Right atrium auricular region (tissue), 2 donors: ENCODE results near the gene RANBP2. TPM values are rescaled to one million over a fixed set of nuclear protein-coding genes. Genes with fewer than 3 reads are reported as not detected.

Source experiments
- DNase-seq: peaks from one replicate; pipeline ENCODE4 v3.0.0-alpha.2; 2019; ENCODE audit warnings: low spot score
- H3K27ac ChIP-seq, 2 donors: fragments of 200-600 bp; sonication (generic); 1 replicate in 1 of 2; 2 replicates in 1 of 2; pipeline ENCODE4 v1.5.1; 2016 to 2019
- H3K27me3 ChIP-seq, 2 donors: fragments of 200-600 bp; sonication (generic); one replicate each; pipeline versions ENCODE4 v1.5.1 to v1.6.0; 2017 to 2019
- H3K36me3 ChIP-seq: fragments of 200-600 bp; sonication (generic); one replicate; pipeline ENCODE4 v1.5.1; 2016
- H3K4me1 ChIP-seq, 2 donors: fragments of 200-600 bp; sonication (generic); one replicate each; pipeline versions ENCODE4 v1.5.1 to v1.6.0; 2017 to 2019
- H3K4me3 ChIP-seq, 2 donors: fragments of 200-600 bp; sonication (generic); 1 replicate in 1 of 2; 2 replicates in 1 of 2; pipeline ENCODE4 v1.5.1; 2017 to 2019; ENCODE audit warnings: mild to moderate bottlenecking in 1 of 2, moderate library complexity in 1 of 2
- H3K9me3 ChIP-seq, 2 donors: fragments of 200-600 bp; sonication (generic); one replicate each; pipeline ENCODE4 v1.5.1; 2019
- total RNA-seq, 2 donors: library from RNA; depleted of rRNA; stranded (reverse); fragments of >200 nt; gene quantifications; one replicate each; pipeline ENCODE4 v1.1.0, GENCODE V29; 2016
- TF ChIP-seq, protein P1 (sequence below), 2 donors: fragments of 200-600 bp; sonication (generic); IDR thresholded peaks; one replicate each; pipeline ENCODE4 v1.5.1; 2019; ENCODE audit warnings: antibody characterized with exemption in 2 of 2

RANBP2 gene
- total RNA-seq, 2 donors from 2014 or later, result 45.8 to 52.4 TPM

DNA sequence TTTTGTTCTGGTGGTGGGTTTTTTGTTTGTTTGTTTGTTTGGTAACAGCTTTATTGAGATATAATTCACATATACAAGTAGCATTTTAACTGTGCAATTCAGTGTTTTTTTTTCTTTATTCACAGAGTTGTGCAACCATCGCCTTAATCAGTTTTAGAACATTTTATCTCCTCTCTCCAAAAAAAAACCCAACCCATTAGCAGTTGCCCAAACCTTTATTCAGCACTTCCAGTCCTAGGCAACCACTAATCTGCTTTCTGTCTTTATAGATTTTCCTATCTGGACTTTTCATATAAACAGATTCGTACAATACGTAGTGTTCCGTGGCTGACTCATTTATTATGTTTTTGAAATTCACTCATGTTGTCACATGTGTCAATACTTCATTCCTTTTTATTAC lies 106.0 kb downstream of the RANBP2 start:
- TF ChIP-seq, protein P1, sequence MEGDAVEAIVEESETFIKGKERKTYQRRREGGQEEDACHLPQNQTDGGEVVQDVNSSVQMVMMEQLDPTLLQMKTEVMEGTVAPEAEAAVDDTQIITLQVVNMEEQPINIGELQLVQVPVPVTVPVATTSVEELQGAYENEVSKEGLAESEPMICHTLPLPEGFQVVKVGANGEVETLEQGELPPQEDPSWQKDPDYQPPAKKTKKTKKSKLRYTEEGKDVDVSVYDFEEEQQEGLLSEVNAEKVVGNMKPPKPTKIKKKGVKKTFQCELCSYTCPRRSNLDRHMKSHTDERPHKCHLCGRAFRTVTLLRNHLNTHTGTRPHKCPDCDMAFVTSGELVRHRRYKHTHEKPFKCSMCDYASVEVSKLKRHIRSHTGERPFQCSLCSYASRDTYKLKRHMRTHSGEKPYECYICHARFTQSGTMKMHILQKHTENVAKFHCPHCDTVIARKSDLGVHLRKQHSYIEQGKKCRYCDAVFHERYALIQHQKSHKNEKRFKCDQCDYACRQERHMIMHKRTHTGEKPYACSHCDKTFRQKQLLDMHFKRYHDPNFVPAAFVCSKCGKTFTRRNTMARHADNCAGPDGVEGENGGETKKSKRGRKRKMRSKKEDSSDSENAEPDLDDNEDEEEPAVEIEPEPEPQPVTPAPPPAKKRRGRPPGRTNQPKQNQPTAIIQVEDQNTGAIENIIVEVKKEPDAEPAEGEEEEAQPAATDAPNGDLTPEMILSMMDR (IDR thresholded peaks at IDR 0.05), result no peak
- peaks cover 0 to under 1% of the 10 kb centered on the region in 2 donors for H3K9me3 ChIP-seq
- no peak for DNase-seq
- no peaks in the 10 kb centered on the region for H3K27me3 ChIP-seq
- H3K4me1 ChIP-seq, result peaks cover 0 to 5% of the 10 kb centered on the region in 2 donors
- H3K36me3 ChIP-seq, result no peaks in the 10 kb centered on the region
- no peak overlapping the region for H3K4me3 ChIP-seq
- no peak overlapping the region for H3K27ac ChIP-seq

DNA sequence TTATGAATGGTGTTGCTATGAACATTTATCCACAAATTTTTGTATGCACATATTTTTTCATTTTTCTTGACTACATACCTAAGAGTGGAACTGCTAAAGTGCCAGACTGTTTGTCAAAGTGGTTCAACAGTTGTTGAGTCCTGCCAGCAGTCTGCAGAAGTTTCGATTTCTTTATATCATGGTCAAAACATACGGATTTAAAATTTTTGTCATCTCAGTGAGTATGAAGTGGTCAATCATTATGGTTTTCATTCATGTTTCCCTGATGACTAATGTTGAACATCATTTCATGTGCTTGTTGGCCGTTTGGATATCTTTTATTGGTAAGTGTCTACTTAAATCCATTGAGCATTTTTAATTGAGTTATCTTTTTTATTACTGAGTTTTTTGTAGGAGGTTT lies 106.5 kb downstream of the RANBP2 start:
- Histone ChIP-seq H3K27me3 (no peaks in the 10 kb centered on the region), H3K9me3 (no peaks in the 10 kb centered on the region)
- DNase-seq, result no peak

DNA sequence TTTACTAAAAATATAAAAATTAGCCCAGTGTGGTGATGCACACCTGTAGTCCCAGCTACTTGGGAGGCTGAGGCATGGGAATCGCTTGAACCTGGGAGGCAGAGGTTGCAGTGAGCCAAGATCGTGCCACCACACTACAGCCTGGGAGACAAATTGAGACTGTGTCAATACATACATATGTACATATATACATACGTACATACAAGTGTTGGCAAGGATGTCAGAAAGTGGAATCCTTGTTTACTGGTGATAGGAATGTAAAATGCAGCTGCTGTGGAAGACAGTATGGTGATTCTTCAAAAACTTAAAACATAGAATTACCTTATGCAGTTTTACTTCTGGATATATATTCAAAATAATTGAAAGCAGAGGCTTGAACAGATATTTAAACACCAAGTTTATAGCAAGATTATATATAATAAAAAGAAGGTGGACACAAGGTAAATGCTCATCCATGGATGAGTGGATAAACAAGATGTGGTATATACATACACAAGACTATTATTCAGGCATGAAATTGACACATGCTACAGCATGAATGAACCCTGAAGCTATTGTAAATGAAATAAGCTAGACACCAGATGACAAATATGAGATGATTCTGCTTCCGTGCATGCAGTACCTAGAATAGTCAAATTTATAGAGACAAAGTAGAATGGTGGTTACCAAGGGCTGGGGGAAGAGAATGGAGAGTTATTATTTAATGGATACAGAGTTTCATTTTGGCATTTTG lies 110.5 kb downstream of the RANBP2 start:
- H3K9me3 ChIP-seq, result no peaks in the 10 kb centered on the region
- no peak overlapping the region for H3K4me3 ChIP-seq
- no peaks in the 10 kb centered on the region for H3K36me3 ChIP-seq
- no peak overlapping the region for H3K27ac ChIP-seq
- TF ChIP-seq, protein P1 (IDR thresholded peaks at IDR 0.05), result no peak
- H3K27me3 ChIP-seq, result no peaks in the 10 kb centered on the region
- H3K4me1 ChIP-seq, result peaks cover 0 to 3% of the 10 kb centered on the region in 2 donors
- DNase-seq, result no peak

More for the DNA sequence above, 106.5 kb downstream of the RANBP2 start:
- H3K4me3 ChIP-seq, result no peak overlapping the region
- H3K27ac ChIP-seq, result no peak overlapping the region
- peaks cover 0 to 5% of the 10 kb centered on the region in 2 donors for H3K4me1 ChIP-seq
- TF ChIP-seq, protein P1 (IDR thresholded peaks at IDR 0.05), result no peak
- no peaks in the 10 kb centered on the region for H3K36me3 ChIP-seq

DNA sequence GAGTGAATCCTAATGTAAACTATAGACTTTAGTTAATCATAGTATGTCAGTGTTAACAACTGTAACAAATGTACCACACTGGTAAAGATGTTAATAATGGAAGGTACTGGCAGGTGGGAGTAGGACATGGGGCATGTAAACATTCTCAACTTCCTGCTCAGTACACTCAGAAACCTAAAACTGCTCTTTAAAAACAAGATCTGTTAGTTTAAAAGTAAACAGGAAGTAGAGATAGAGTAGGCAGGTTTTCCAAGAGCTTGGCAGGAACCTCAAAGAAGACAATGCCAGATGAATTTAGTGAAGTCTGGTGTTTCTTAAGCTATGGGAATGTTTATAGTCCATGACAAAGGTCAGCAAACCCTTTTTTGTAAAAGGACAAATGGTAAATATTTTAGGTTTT lies 113.9 kb downstream of the RANBP2 start:
- Histone ChIP-seq H3K27me3 (no peaks in the 10 kb centered on the region), H3K4me1 (no peaks in the 10 kb centered on the region), H3K9me3 (no peaks in the 10 kb centered on the region), H3K27ac (no peak overlapping the region), H3K36me3 (no peaks in the 10 kb centered on the region), H3K4me3 (no peak overlapping the region)
- DNase-seq, result no peak
- TF ChIP-seq, protein P1 (IDR thresholded peaks at IDR 0.05), result no peak

DNA sequence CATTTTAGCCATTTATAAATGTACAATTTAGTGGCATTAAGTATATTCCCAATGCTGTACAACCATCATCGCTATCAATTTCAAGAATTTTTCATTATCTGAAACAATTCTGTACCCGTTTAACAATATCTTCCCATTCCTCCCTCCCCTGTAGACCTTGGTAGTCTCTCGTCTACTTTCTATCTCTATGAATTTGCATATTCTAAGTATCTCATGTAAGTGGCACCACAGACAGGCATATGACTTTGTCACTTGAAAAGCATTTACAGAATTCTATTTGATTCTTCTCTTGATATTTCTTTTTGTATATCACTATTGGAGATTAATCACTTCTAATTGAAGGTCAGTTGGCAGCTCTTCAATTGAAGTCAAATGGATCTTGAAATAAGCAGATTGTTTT lies 115.3 kb downstream of the RANBP2 start:
- no peak for DNase-seq
- H3K27ac ChIP-seq, result no peak overlapping the region
- no peaks in the 10 kb centered on the region for H3K36me3 ChIP-seq
- peaks cover 0 to 5% of the 10 kb centered on the region in 2 donors for H3K9me3 ChIP-seq
- no peak overlapping the region for H3K4me3 ChIP-seq
- H3K27me3 ChIP-seq, result no peaks in the 10 kb centered on the region
- H3K4me1 ChIP-seq, result no peaks in the 10 kb centered on the region
- TF ChIP-seq, protein P1 (IDR thresholded peaks at IDR 0.05), result no peak

DNA sequence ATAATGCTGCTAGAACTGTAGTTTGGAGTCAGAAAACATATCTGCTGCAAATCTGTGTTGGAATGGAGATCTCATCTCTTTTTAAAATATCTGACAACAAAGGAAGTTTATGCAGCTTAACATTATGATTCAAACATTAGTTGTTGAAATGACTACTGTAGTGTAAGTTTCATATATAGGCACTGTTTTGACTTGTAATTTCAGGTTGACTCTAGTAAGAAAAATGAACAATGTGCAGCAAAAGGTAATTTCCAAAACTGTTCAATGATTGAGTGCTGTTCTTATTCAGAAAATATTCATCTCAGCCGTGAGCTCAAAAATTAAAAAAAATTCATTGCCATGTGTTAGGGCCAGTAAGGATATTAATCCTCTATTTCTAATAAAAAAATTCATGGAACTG lies 115.8 kb downstream of the RANBP2 start:
- H3K4me1 ChIP-seq, result no peaks in the 10 kb centered on the region
- no peak for DNase-seq
- TF ChIP-seq, protein P1 (IDR thresholded peaks at IDR 0.05), result no peak
- no peaks in the 10 kb centered on the region for H3K36me3 ChIP-seq
- no peak overlapping the region for H3K4me3 ChIP-seq
- no peaks in the 10 kb centered on the region for H3K27me3 ChIP-seq
- no peak overlapping the region for H3K27ac ChIP-seq
- peaks cover 0 to 7% of the 10 kb centered on the region in 2 donors for H3K9me3 ChIP-seq
